Mononuclear cell (primary cell): Measurements from ENCODE around the gene FBXL7. TPM values are rescaled to one million over a fixed set of nuclear protein-coding genes. Genes with fewer than 3 reads are reported as not detected.

Experiments used
- H3K27me3 ChIP-seq: 2 replicates; pipeline ENCODE4 v1.6.0; 2011; ENCODE audit warnings: low read length, control low read depth; ENCODE audit not compliant: insufficient read depth
- H3K4me1 ChIP-seq: 2 replicates; pipeline ENCODE4 v1.5.1; 2011; ENCODE audit warnings: mild to moderate bottlenecking, low read length, control low read depth; ENCODE audit not compliant: insufficient read depth
- H3K4me3 ChIP-seq: 2 replicates; pipeline ENCODE4 v1.5.1; 2011; ENCODE audit warnings: mild to moderate bottlenecking, low read length, moderate library complexity
- H3K9me3 ChIP-seq: 2 replicates; pipeline ENCODE4 v1.5.1; 2011; ENCODE audit warnings: low read depth, mild to moderate bottlenecking, control low read depth, low read length
- total RNA-seq: library from RNA; depleted of rRNA; stranded (reverse); fragments of >200 nt; gene quantifications from one replicate; pipeline ENCODE4 v1.2.3, GENCODE V29; 2012

FBXL7 gene
- total RNA-seq, 1 donor, result not detected

DNA sequence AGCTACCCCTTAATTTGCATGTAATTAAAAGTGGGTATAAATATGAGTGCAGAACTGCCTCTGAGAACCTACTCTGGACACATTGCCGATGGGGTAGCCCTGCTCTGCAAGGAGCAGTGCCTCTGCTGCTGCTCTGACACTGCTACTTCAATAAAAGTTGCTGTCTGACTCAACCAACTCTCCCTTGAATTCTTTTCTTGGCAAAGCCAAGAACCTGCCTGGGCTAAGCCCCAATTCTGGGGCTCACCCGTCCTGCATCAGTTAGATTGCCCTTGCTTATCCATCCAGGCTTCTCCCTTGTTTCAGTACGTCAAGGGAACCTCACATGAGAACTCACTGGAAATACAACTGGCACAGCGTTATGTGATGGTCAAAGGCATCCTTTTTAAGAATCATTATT, 44.1 kb downstream of the FBXL7 start:
- H3K9me3 ChIP-seq, result no peaks in the 10 kb centered on the region
- no peaks in the 10 kb centered on the region for H3K4me1 ChIP-seq
- H3K4me3 ChIP-seq, result no peak overlapping the region
- no peaks in the 10 kb centered on the region for H3K27me3 ChIP-seq

DNA sequence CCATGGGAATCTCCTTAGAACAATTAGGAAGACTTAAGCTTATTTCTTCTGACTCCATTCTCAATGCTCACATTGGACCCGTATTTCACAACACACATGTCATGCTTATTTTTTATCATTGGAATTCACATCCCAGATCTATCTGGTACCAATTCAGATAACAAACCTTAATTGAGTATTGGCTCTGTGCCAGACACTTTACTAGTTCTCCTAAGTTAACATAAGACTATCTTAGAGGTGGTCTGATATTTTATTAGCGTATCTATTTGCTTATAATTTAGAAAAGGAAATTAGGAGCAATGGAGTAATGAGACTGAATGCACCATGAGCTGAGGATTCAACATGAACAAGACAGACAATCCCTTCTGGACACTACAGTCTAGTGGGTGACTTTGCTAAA, 45.1 kb downstream of the FBXL7 start:
- no peaks in the 10 kb centered on the region for H3K27me3 ChIP-seq
- H3K9me3 ChIP-seq, result no peaks in the 10 kb centered on the region
- H3K4me1 ChIP-seq, result no peaks in the 10 kb centered on the region
- no peak overlapping the region for H3K4me3 ChIP-seq

DNA sequence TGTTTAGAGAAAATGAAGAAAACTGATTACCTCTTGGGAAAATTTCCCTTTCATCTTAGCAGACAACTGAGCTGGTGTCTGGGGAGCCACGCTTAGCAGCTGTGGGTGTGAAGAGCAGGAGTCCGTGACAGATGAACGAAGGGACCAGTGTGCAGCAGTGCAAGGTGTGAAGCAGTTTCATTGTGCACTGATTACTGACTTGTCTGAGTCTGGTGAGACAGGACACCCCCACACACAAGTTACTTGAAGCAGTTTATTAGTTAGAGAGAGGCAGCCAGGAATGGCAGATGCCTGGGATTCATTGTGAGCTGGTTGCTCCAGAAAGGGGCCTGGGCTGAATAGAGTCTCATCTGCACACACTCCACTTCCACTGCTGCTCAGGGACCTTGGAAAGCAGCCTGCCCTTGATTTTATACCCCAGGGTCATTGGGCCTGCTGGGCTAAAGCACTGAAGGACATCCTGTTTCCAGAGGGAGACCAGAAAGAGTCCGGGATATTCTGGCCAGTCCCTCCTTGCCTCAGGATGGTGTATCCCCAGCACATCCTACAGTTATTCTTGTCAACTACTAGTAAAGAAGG, 47.4 kb downstream of the FBXL7 start:
- H3K27me3 ChIP-seq, result no peaks in the 10 kb centered on the region
- H3K4me1 ChIP-seq, result no peaks in the 10 kb centered on the region
- H3K9me3 ChIP-seq, result no peaks in the 10 kb centered on the region
- no peak overlapping the region for H3K4me3 ChIP-seq

DNA sequence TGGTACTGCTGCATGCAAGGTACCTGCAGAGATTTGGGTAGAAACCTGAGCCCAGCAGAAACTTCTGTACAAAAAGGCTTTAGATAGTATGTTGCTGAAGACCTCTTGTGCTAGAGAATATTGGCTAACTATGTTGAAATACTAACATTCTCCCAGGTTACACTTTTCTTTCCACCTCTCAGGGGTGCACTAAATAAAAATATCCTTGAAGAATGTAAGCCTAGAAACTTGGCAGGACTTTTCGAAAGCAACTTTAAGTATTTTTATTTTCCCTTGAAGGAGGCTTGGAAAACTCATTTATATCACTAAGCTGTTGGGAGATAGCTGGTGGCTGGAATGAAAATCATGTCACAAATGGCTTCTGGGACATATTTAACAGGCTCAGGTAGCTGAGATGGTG, 50.0 kb downstream of the FBXL7 start:
- no peaks in the 10 kb centered on the region for H3K27me3 ChIP-seq
- H3K4me3 ChIP-seq, result no peak overlapping the region
- no peaks in the 10 kb centered on the region for H3K4me1 ChIP-seq
- H3K9me3 ChIP-seq, result no peaks in the 10 kb centered on the region

DNA sequence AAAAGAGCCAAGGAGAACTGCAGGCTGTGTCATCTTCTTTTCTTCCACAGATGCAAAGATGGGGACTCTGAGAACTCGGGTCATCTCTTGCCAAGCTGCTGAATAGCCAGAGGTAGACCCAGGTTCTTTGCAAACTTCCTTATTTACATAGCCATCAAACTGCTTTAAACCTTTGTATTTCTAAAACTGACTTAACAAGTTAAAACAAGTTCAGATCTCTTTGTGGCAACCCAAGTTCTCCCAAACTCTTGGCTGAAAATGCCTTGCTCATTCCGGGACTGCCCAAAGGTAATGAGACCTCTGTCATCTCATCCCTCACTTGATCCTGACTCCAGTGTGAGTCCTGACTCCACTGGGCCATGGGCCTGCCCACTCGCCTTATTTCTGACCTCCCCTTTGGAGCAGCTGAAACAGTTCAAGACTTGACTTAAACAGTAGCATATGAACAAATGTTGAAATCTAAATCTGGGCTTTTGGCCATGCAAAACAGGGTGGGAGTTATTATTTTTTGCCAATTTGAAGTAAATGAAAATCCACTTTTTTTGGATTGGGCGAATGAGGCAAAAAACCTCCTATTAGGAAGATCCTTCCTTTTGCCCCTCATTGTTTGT, 50.6 kb downstream of the FBXL7 start:
- H3K9me3 ChIP-seq, result no peaks in the 10 kb centered on the region
- H3K27me3 ChIP-seq, result no peaks in the 10 kb centered on the region
- no peaks in the 10 kb centered on the region for H3K4me1 ChIP-seq
- H3K4me3 ChIP-seq, result no peak overlapping the region

DNA sequence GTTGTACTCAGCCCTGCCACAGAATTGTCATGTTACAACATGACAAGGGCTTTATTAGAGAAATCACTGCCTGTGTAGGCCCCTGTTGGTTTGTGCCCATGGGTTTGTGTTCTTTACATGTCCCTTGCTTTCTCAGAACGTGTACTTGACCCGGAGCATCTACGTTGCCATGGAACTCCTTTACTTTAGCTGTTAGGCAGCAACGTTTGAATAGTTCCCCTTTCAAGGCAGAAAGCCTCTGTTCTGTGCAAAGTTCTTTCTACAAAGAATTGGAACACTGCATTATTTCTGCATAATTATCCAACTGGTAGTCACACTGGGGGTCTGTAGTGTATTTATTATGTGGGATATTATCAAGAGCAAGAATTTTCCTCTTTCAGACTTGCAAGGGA, 51.1 kb downstream of the FBXL7 start:
- Histone ChIP-seq H3K4me3 (no peak overlapping the region), H3K4me1 (no peaks in the 10 kb centered on the region), H3K27me3 (no peaks in the 10 kb centered on the region), H3K9me3 (no peaks in the 10 kb centered on the region)

DNA sequence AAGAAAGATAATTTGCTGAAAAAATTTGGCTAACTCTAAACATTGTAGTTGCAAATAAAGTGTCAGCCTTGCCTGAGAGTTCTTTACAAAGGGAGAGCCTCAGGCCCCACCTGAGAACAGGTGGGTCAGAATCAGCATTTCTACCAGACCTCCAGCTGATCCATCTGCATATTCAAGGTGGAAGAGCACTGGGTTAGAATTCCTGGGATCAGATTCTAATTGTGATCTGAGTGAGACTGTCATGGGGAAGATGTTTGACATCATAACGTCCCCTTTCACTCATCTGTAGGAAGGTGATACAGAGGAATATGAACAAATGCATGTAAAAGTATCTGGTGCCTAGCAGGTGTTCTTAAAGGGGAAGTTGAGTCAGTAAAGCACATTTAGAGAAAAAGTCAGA, 54.6 kb downstream of the FBXL7 start:
- H3K4me1 ChIP-seq, result no peaks in the 10 kb centered on the region
- H3K27me3 ChIP-seq, result no peaks in the 10 kb centered on the region
- H3K4me3 ChIP-seq, result no peak overlapping the region
- no peaks in the 10 kb centered on the region for H3K9me3 ChIP-seq

DNA sequence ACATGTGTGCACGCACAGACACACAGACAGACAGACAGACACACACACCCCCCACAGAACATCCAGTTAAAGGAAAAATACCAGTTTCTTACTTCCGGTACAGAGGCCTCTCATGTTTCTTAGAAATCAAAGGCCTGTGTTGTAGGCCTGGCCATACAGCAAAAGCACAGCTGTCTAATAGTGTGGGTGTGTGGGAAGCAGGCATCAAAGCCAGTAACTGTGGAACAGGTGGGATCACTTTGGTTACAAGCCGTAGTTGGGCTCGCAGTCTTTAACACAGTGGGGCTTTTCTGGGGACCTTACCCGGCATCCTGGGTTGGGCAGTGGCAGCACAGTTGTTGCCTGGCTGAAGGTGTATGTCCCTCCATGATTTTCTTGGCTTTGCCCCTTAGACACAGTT, 55.2 kb downstream of the FBXL7 start:
- Histone ChIP-seq H3K4me3 (no peak overlapping the region), H3K9me3 (no peaks in the 10 kb centered on the region), H3K4me1 (no peaks in the 10 kb centered on the region), H3K27me3 (no peaks in the 10 kb centered on the region)

DNA sequence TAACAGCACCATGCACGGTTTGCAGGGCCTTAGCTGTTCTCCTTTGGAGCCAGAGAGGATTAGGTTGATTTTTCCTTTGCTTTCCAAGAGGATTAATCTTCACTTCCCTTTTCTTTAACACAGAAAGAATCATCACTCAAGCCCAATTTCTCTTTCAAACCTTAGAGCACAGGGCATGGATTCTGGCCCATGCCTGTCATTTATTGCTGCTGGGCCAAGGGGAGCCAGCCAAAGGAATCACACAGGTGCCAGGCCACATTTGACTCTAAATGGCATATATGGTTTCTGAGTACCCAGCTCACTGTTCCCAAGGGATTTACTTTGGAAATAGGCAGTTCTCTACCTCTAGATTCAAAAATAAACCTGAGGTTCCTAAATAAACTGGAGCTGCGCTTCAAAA, 58.3 kb downstream of the FBXL7 start:
- Histone ChIP-seq H3K4me1 (no peaks in the 10 kb centered on the region), H3K9me3 (no peaks in the 10 kb centered on the region), H3K27me3 (no peaks in the 10 kb centered on the region), H3K4me3 (no peak overlapping the region)

DNA sequence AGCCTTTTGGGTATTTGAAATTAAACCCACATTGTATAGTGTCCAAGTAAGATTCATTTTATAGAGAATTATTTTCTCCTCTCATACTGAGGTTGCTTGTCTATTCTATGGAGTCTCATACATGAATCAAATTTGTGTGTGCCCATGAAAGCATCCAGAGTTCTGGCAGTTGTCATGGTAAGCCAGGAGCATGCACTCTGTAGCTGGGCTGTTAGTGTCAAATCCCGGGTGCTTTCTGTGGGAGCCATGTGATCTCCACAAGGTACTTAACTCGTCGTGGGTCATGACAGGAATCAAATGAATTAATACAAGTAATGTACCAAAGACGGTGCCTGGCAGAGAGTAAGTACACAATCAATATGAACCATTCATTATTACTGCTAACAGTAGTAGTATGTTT, 58.7 kb downstream of the FBXL7 start:
- no peaks in the 10 kb centered on the region for H3K9me3 ChIP-seq
- no peaks in the 10 kb centered on the region for H3K27me3 ChIP-seq
- no peaks in the 10 kb centered on the region for H3K4me1 ChIP-seq
- no peak overlapping the region for H3K4me3 ChIP-seq

DNA sequence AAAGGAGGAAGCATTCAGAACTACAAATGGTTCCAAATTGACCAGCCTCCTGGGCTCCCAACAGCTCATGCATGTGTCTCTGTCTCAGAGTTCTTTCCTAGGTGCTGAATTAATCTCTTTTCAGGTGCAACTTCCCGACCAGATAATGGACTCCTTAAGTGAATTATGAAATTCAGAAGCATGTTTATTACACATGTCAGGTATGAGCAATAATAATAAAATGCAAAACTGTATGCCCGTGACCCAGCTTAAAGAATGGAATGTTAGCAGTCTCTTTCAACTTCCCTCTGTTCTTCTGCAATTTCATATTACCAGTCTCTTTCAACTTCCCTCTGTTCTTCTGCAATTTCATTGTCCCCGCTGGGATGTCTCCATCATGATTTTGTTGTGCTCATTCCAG, 60.4 kb downstream of the FBXL7 start:
- H3K9me3 ChIP-seq, result no peaks in the 10 kb centered on the region
- H3K4me1 ChIP-seq, result no peaks in the 10 kb centered on the region
- H3K27me3 ChIP-seq, result no peaks in the 10 kb centered on the region
- H3K4me3 ChIP-seq, result no peak overlapping the region

DNA sequence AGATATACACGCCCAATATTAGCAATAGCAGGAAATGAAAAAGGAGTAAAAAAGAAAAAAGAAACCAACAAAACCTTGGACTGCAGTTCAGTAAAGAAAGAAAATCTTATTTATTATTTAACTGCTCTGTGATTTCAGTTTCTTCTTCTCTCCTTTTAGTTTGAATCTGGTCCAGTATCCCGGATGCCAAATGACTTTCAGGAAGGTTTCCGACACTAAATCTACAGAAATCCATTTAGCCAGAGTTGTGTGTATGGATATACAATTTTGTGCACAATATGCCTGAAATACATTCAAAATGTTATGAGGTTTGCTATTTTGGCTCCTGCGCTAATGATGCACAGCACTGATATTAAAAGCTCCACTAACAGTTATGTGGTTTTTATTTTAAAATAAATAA, 64.5 kb downstream of the FBXL7 start:
- H3K4me1 ChIP-seq, result no peaks in the 10 kb centered on the region

DNA sequence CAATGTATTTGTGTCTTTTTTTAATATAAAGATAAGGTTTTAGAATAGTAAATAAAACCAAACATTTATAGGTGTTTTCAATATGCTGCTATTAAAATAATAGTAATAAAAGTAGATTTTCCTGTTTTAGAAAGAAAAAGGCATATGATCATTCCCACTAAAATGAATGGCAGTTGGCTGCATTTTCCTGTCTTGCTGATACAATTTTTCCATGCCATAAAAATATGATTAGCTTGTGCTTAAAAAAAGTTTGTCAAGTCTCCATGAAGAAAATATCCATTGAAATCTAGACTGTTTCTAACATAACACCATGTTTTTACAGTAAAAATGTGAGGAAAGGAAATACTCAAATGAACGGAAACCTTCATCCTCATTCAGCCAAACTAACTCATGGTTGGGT, 65.0 kb downstream of the FBXL7 start:
- Histone ChIP-seq H3K9me3 (no peaks in the 10 kb centered on the region), H3K4me3 (no peak overlapping the region), H3K4me1 (no peaks in the 10 kb centered on the region), H3K27me3 (no peaks in the 10 kb centered on the region)

More for the DNA sequence above, 64.5 kb downstream of the FBXL7 start:
- H3K9me3 ChIP-seq, result no peaks in the 10 kb centered on the region
- H3K4me3 ChIP-seq, result no peak overlapping the region
- H3K27me3 ChIP-seq, result no peaks in the 10 kb centered on the region

DNA sequence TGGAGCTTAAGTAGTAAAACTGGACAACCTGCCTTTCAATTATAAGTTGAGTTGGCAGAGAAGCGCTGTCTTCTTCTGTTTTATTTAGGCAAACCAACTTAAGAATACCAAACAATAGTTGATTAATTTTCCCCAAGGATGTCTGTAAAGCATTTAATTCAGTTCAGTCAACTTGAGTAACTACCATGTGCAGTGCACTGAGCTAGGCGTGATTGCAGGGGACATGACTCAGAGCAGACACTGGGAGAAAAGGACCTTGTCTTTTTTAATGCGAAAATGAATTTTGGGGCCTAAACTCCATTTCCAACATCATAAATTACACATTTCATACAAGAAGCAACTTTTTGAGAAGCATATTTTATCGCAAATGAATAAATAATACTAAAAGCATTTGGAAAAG, 66.3 kb downstream of the FBXL7 start:
- H3K4me3 ChIP-seq, result no peak overlapping the region
- H3K27me3 ChIP-seq, result no peaks in the 10 kb centered on the region
- H3K4me1 ChIP-seq, result no peaks in the 10 kb centered on the region
- no peaks in the 10 kb centered on the region for H3K9me3 ChIP-seq

DNA sequence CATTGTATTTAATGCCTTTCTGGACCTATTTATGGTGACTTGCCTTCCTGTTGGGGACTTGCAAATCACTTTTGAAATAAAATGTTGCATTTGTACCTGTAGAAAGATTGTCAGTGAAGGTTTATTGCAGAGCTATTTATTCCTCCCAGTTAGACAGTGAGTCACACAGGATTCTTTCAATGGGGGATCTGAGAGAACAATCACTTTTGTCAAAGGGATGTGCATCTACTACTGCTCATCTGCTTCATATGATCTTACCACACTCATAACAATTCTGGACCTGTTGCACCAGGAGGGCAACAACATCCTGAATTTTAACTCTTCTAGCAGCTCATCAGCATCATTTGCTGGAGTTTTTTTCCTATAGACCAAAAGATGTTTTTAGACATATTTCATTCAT, 66.8 kb downstream of the FBXL7 start:
- H3K4me3 ChIP-seq, result no peak overlapping the region
- H3K27me3 ChIP-seq, result no peaks in the 10 kb centered on the region
- H3K9me3 ChIP-seq, result no peaks in the 10 kb centered on the region
- H3K4me1 ChIP-seq, result no peaks in the 10 kb centered on the region

DNA sequence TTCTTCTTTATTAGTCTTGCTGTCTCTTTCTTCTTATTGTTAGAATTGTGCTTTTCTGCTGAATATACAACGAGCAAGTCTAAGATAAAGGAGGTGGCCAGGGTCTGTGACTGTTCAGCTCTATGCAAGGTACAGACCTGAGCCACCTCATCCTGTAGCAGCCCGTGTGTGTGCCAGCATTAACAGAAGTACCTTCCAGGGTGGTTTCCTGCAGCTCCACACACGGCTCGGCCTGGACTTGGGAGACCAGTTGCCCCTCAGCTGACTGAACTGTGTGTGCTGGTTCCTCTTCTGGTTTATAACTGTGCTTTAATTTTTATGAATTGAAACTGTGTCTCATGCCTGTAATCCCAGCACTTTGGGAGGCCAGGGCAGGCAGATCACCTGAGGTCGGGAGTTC, 70.5 kb downstream of the FBXL7 start:
- no peaks in the 10 kb centered on the region for H3K9me3 ChIP-seq
- H3K27me3 ChIP-seq, result no peaks in the 10 kb centered on the region
- H3K4me1 ChIP-seq, result no peaks in the 10 kb centered on the region
- H3K4me3 ChIP-seq, result no peak overlapping the region
